ENCODE measurements around the gene RPL39.
"Not testable (repeated sequence)": the region's sequence is repeated elsewhere in the genome, so short reads cannot be mapped to it uniquely, and the experiment has no call there.

RPL39 gene

DNA sequence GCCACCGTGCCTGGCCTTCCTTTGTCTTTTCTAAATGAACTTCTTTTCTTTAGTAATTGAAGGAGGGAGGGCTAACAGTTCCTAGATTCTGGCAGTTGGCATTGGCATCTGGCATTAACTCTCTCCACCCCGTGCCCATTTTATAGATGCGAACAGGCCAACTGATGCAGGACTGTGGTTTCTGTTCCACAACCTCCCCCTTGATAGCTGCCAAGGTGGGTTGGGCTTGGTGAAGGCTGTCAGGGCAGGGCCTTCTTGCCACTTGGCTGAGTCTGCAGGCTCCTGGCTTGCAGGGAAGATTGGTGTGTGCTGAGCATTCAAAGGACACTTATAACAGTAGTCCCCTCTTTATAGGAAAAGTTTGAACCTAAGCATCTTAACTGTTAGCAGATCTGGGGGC is 28.7 kb downstream of the RPL39 start:
- no peak for DNase-seq

DNA sequence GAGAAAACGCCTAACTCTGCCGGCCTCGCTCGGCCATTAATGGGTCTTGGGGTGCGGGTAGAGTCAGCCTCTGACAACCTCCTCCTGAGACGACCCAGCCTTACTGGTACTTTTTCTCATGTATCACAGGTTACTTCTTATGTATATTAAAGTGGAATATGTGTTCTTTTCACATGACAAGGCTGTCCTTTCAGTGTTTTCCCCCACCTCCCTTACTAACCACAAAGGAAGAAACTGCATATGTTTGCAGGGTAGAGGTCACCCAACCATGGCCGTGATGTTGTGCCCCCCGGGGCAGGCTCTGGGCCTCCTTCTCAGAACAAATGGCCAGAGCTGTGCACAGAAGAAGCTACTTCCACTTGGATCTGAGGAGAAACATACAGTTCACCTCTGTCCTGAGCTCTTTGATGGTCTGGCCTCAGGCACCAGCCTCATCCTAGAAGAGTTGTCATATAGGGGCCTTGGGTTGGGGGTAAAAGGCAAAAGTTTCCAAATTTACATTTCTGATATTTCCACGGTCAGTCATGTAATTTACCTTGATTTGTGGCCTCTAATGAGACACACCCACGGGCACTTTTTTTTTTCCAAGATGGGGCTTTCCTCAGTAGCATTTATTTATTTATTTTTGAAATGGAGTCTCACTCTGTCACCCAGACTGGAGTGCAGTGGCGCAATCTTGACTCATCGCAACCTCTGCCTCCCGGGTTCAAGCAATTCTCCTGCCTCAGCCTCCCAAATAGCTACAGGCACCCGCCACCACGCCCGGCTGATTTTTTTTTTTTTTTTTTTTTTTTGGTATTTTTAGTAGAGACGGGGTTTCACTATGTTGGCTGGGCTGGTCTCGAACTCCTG is 31.2 kb downstream of the RPL39 start:
- no peak for DNase-seq

- DNase-seq: no peak
Observed at GRCh38 chrX:119759248-119759766, 32.1 kb downstream of the RPL39 start.

- no peak for DNase-seq
Observed at GRCh38 chrX:119758731-119759247, 32.6 kb downstream of the RPL39 start.

DNA sequence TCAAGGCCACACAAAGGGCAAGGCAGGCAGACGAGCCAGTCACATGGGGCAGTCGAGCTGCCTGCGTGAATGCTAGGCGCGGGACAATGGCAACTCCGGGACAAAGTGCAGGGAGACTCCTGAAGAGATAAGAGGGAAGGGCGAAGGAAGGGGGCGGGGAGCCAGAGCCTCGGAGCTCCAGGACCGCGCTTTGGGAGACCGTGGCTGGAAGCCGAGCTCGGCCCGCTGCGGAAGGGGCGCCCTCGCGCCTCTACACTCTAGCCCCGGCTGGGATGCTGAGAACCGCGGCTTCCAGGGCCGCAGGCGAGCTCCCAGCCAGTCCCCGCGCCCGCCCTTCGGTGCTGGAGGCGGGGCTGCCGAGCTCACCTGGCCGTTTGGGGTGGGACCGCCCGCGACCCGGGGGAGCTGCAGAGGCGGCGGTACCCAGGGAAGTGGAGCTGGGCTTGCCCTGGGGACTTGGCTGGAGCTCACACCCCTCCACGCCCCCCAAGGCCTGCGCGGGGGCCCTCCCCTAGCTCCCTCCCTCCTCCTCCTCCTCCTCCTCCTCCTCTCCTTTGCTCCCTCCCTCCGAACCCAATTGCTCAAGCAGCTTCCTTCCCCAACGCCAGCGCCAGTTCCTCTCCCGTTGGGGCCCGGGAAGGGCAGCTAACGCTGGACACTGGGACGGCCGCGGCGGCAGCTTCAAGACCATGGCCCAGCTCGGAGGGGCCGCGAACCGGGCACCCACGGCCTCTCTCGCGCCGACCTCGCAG is 33.3 kb downstream of the RPL39 start, which contains the start of gene SOWAHD:
TSS of gene SOWAHD (plus strand) at position 610 of the 752 bp plus-strand sequence. CDS start at position 690, 80 bp downstream.
- no peak for DNase-seq

DNA sequence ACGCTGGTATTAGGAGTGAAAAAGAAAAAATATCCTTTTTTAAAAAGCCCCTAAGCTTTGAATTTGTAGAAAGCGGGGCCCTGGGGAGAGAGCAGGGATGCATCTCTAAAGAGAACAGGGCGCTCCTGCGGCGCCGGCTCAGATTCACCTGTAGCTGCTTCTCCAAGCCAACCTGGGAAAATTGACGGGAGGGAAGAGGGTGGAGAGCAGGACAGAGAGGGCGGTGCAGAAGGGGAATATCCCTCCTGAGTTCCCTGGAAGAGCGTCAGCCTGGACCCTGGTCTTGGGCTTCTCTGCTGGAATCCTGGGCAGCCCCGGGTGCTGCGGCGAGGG is 33.8 kb downstream of the RPL39 start:
- no peak for DNase-seq

GRCh38 chrX:119756926-119757635 is 34.3 kb downstream of the RPL39 start:
- no peak for DNase-seq

- no peak for DNase-seq
Observed at GRCh38 chrX:119755981-119756533, 35.4 kb downstream of the RPL39 start.

DNA sequence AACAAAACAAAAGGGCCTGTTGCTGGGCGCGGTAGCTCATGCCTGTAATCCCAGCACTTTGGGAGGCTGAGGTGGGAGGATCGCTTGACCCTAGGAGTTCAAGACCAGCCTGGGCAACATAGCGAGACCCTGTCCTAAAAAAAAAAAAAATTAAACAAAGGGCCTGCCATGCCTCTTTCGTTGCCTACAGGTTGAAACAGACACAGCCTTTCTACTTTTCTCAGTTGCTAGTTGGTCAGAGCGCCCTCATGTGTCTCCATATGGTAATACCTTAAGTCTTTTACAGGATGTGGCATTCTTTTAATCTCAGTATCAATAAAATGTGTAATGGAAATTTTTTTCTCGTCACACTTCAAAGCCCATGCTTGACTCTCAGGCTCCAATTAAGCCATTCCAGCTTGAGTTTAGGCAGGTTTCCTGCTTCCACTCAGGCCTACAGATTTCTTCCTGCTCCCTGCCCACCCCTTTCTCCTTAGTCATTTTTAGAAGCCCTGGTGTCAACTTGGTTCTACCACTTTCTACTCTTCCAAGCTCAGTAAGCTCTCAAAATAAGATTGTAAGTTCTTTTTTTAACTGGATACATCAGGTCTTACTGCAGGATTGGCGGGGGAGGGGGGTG is 37.7 kb downstream of the RPL39 start:
- no peak for DNase-seq

DNA sequence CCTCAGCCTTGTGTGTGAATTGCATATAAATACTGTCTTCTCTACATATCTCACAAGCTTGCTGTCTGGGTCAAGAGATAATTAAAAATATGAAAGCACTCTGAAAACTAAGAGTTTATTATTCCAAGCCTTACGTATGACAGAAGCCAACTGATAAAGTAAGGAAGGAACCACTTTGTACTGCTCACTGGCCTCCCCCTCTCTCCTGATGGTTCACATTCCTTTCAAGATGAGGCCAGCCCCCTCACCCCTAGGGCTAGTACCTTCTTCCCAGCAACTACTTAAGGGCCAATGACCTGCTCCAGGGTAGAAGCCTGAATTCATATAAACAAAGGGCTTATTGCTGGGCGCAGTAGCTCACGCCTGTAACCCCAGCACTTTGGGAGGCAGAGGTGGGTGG is 38.4 kb downstream of the RPL39 start:
- no peak for DNase-seq

- DNase-seq: not testable (repeated sequence)
Observed at GRCh38 chrX:119750751-119751150, 40.7 kb downstream of the RPL39 start.

GRCh38 chrX:119750131-119750530 is 41.3 kb downstream of the RPL39 start:
- peak; percentile 61 for DNase-seq

- DNase-seq: no peak
Observed at GRCh38 chrX:119745283-119745848, 46.1 kb downstream of the RPL39 start.

GRCh38 chrX:119738742-119739141 is 52.7 kb downstream of the RPL39 start:
- no peak for DNase-seq

Data from NCI-H1048 (cell line).